GM12892 (cell line): ENCODE results near the gene POLR1H.

Experiments used
- POLR2A ChIP-seq: IDR thresholded peaks from 2 replicates; pipeline ENCODE4 v1.6.1; 2011; ENCODE audit warnings: low read depth, low read length, control low read depth
- POLR2AphosphoS5 ChIP-seq: IDR thresholded peaks from 2 replicates; pipeline ENCODE4 v1.6.1; 2011; ENCODE audit warnings: low read depth, low read length, control low read depth
- TAF1 ChIP-seq: IDR thresholded peaks from 2 replicates; pipeline ENCODE4 v1.6.1; 2011; ENCODE audit warnings: low read depth, mild to moderate bottlenecking, control low read depth, low read length, borderline replicate concordance

GRCh38 chr6:30102414-30102969 is 41.4 kb downstream of the POLR1H start:
- no peak for TF ChIP-seq POLR2A
- TF ChIP-seq POLR2AphosphoS5: no peak
- TF ChIP-seq TAF1: no peak
